ENCODE results near the gene AMPD3.

DNA sequence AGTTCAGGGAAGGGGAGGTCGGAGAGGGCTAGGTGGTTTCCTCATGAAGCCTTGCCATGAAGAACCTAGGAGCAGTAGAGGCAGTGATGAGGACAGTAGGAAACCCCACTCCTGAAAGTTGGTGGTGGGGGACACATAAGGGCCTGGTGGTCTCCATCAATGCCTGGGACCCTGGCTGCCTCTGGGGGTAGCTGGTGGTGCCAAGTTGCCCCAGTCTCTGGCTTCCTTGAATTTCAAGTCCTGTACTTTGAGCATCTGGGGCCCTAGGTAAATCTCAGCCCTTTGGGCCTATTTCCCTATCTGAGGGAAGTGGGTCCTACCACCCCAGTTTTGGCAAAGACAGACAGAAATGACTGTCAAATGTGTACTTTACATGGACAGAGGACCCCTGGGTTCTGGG lies 28.1 kb downstream of the AMPD3 start:
- no peak for TF ChIP-seq ZKSCAN1 (IDR thresholded peaks at IDR 0.05; ENCODE audit: low read length)
- TF ChIP-seq ZC3H4 (CRISPR knock-in tag; IDR thresholded peaks at IDR 0.05; ENCODE audit: borderline replicate concordance): no peak
- TF ChIP-seq MAZ (IDR thresholded peaks at IDR 0.05; ENCODE audit: borderline replicate concordance, low read depth, low read length): no peak
- TF ChIP-seq MAZ (CRISPR knock-in tag; IDR thresholded peaks at IDR 0.05; ENCODE audit: low read depth): no peak
- TF ChIP-seq, protein P1, sequence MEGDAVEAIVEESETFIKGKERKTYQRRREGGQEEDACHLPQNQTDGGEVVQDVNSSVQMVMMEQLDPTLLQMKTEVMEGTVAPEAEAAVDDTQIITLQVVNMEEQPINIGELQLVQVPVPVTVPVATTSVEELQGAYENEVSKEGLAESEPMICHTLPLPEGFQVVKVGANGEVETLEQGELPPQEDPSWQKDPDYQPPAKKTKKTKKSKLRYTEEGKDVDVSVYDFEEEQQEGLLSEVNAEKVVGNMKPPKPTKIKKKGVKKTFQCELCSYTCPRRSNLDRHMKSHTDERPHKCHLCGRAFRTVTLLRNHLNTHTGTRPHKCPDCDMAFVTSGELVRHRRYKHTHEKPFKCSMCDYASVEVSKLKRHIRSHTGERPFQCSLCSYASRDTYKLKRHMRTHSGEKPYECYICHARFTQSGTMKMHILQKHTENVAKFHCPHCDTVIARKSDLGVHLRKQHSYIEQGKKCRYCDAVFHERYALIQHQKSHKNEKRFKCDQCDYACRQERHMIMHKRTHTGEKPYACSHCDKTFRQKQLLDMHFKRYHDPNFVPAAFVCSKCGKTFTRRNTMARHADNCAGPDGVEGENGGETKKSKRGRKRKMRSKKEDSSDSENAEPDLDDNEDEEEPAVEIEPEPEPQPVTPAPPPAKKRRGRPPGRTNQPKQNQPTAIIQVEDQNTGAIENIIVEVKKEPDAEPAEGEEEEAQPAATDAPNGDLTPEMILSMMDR (CRISPR knock-in tag; IDR thresholded peaks at IDR 0.05): no peak
- TF ChIP-seq POLR2A (IDR thresholded peaks at IDR 0.05; ENCODE audit: insufficient read depth in 1 of 2, low read depth in 2 of 2, low read length in 2 of 2): no peak
- TF ChIP-seq NFE2 (CRISPR knock-in tag; IDR thresholded peaks at IDR 0.05): no peak
- no peak for TF ChIP-seq ZNF724P (CRISPR knock-in tag; IDR thresholded peaks at IDR 0.05; ENCODE audit: borderline replicate concordance)

Measured in HepG2 (cell line).